GM23338 (cell line): ENCODE results near the gene UTP3.

Experiments used
- EZH2 ChIP-seq: fragments of 200-600 bp; sonication (generic); IDR thresholded peaks from one replicate; pipeline ENCODE4 v1.8.0; 2017; ENCODE audit warnings: antibody characterized with exemption, mild to moderate bottlenecking, low read depth; ENCODE audit not compliant: unreplicated experiment
- EZH2phosphoT487 ChIP-seq: fragments of 200-600 bp; sonication (generic); IDR thresholded peaks from one replicate; pipeline ENCODE4 v1.8.1; 2018; ENCODE audit warnings: antibody characterized with exemption; ENCODE audit not compliant: unreplicated experiment
- POLR2AphosphoS5 ChIP-seq: IDR thresholded peaks from 2 replicates; pipeline ENCODE4 v1.6.1; 2016; ENCODE audit warnings: antibody characterized with exemption, low read depth
- ZNF114 ChIP-seq: fragments of 250-450 bp; sonication (Bioruptor Pico); IDR thresholded peaks from 2 replicates; pipeline ENCODE4 v1.5.0; 2020; ENCODE audit warnings: mild to moderate bottlenecking, moderate library complexity
- TF ChIP-seq, protein P1 (sequence below), 2 experiments: fragments of 200-600 bp in 1 of 2; sonication (generic) in 1 of 2; conservative IDR thresholded peaks; 2 replicates each; pipeline versions ENCODE4 v1.5.1 to v1.6.1; 2016 to 2017; ENCODE audit warnings: antibody characterized with exemption in 2 of 2, low read depth in 2 of 2, mild to moderate bottlenecking in 2 of 2, moderate library complexity in 1 of 2
- TF ChIP-seq, protein P2 (sequence below): fragments of 250-450 bp; sonication (Bioruptor Pico); IDR thresholded peaks from 2 replicates; pipeline ENCODE4 v1.5.0; 2020; ENCODE audit warnings: mild to moderate bottlenecking, moderate library complexity
- TF ChIP-seq, protein P3 (sequence below): IDR thresholded peaks from one replicate; pipeline ENCODE4 v1.6.1; 2018; ENCODE audit warnings: antibody characterized with exemption; ENCODE audit not compliant: unreplicated experiment

DNA sequence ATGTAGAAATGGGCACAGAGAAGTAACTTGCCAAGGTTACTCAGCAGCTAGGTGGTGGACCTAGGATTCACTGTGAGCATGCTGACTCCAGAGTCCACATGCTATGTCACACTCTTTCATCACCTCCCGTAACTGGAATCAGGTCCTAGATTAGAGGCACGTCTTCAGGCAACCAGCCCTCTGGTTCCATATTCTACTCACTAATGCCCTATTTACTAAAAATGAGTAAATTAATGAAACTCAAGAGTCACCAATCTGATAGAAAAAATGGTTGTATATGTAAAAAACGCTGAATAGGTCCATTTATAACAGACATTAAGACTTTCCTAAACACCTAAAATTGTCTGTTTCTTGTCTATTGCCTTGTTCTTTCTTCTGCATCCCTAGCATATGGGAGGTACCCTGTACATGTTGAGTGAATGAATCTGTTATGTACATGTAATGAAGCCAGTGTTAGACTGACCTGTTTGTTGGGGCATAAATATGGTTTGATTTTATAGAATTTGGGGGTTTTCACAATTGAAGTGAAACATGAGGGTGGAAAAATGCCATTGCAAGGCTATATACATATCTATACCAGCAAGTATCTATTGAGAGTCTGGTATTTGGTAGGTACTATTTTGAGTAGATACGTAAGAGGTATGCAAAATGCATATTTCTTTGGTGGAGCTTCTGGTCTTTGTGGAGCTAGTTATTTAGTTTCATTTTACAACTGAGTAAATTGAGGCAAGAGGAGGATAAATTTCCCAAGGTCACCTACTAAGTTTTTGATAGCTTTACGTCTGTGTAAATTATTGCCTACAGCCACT, 26.0 kb downstream of the UTP3 start:
- no peak for TF ChIP-seq ZNF114 (CRISPR knock-in tag)
- no peak for TF ChIP-seq EZH2phosphoT487
- TF ChIP-seq, protein P1, sequence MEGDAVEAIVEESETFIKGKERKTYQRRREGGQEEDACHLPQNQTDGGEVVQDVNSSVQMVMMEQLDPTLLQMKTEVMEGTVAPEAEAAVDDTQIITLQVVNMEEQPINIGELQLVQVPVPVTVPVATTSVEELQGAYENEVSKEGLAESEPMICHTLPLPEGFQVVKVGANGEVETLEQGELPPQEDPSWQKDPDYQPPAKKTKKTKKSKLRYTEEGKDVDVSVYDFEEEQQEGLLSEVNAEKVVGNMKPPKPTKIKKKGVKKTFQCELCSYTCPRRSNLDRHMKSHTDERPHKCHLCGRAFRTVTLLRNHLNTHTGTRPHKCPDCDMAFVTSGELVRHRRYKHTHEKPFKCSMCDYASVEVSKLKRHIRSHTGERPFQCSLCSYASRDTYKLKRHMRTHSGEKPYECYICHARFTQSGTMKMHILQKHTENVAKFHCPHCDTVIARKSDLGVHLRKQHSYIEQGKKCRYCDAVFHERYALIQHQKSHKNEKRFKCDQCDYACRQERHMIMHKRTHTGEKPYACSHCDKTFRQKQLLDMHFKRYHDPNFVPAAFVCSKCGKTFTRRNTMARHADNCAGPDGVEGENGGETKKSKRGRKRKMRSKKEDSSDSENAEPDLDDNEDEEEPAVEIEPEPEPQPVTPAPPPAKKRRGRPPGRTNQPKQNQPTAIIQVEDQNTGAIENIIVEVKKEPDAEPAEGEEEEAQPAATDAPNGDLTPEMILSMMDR (conservative IDR thresholded peaks at IDR 0.05; ENCODE audit: low read depth in 2 of 2), result no peak
- TF ChIP-seq, protein P2, sequence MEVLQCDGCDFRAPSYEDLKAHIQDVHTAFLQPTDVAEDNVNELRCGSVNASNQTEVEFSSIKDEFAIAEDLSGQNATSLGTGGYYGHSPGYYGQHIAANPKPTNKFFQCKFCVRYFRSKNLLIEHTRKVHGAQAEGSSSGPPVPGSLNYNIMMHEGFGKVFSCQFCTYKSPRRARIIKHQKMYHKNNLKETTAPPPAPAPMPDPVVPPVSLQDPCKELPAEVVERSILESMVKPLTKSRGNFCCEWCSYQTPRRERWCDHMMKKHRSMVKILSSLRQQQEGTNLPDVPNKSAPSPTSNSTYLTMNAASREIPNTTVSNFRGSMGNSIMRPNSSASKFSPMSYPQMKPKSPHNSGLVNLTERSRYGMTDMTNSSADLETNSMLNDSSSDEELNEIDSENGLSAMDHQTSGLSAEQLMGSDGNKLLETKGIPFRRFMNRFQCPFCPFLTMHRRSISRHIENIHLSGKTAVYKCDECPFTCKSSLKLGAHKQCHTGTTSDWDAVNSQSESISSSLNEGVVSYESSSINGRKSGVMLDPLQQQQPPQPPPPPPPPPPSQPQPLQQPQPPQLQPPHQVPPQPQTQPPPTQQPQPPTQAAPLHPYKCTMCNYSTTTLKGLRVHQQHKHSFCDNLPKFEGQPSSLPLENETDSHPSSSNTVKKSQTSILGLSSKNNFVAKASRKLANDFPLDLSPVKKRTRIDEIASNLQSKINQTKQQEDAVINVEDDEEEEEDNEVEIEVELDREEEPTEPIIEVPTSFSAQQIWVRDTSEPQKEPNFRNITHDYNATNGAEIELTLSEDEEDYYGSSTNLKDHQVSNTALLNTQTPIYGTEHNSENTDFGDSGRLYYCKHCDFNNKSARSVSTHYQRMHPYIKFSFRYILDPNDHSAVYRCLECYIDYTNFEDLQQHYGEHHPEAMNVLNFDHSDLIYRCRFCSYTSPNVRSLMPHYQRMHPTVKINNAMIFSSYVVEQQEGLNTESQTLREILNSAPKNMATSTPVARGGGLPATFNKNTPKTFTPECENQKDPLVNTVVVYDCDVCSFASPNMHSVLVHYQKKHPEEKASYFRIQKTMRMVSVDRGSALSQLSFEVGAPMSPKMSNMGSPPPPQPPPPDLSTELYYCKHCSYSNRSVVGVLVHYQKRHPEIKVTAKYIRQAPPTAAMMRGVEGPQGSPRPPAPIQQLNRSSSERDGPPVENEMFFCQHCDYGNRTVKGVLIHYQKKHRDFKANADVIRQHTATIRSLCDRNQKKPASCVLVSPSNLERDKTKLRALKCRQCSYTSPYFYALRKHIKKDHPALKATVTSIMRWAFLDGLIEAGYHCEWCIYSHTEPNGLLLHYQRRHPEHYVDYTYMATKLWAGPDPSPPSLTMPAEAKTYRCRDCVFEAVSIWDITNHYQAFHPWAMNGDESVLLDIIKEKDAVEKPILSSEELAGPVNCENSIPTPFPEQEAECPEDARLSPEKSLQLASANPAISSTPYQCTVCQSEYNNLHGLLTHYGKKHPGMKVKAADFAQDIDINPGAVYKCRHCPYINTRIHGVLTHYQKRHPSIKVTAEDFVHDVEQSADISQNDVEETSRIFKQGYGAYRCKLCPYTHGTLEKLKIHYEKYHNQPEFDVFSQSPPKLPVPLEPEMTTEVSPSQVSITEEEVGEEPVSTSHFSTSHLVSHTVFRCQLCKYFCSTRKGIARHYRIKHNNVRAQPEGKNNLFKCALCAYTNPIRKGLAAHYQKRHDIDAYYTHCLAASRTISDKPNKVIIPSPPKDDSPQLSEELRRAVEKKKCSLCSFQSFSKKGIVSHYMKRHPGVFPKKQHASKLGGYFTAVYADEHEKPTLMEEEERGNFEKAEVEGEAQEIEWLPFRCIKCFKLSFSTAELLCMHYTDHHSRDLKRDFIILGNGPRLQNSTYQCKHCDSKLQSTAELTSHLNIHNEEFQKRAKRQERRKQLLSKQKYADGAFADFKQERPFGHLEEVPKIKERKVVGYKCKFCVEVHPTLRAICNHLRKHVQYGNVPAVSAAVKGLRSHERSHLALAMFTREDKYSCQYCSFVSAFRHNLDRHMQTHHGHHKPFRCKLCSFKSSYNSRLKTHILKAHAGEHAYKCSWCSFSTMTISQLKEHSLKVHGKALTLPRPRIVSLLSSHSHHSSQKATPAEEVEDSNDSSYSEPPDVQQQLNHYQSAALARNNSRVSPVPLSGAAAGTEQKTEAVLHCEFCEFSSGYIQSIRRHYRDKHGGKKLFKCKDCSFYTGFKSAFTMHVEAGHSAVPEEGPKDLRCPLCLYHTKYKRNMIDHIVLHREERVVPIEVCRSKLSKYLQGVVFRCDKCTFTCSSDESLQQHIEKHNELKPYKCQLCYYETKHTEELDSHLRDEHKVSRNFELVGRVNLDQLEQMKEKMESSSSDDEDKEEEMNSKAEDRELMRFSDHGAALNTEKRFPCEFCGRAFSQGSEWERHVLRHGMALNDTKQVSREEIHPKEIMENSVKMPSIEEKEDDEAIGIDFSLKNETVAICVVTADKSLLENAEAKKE (CRISPR knock-in tag), result no peak
- TF ChIP-seq, protein P3, sequence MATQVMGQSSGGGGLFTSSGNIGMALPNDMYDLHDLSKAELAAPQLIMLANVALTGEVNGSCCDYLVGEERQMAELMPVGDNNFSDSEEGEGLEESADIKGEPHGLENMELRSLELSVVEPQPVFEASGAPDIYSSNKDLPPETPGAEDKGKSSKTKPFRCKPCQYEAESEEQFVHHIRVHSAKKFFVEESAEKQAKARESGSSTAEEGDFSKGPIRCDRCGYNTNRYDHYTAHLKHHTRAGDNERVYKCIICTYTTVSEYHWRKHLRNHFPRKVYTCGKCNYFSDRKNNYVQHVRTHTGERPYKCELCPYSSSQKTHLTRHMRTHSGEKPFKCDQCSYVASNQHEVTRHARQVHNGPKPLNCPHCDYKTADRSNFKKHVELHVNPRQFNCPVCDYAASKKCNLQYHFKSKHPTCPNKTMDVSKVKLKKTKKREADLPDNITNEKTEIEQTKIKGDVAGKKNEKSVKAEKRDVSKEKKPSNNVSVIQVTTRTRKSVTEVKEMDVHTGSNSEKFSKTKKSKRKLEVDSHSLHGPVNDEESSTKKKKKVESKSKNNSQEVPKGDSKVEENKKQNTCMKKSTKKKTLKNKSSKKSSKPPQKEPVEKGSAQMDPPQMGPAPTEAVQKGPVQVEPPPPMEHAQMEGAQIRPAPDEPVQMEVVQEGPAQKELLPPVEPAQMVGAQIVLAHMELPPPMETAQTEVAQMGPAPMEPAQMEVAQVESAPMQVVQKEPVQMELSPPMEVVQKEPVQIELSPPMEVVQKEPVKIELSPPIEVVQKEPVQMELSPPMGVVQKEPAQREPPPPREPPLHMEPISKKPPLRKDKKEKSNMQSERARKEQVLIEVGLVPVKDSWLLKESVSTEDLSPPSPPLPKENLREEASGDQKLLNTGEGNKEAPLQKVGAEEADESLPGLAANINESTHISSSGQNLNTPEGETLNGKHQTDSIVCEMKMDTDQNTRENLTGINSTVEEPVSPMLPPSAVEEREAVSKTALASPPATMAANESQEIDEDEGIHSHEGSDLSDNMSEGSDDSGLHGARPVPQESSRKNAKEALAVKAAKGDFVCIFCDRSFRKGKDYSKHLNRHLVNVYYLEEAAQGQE, result no peak
- TF ChIP-seq POLR2AphosphoS5, result no peak
- no peak for TF ChIP-seq EZH2
